H1 (cell line): ENCODE data around the gene MALT1.

Source experiments
- CEBPB ChIP-seq: IDR thresholded peaks from 2 replicates; pipeline ENCODE4 v1.6.1; 2012; ENCODE audit warnings: low read depth, low read length
- CHD7 ChIP-seq: fragments of 300-600 bp; sonication (generic); IDR thresholded peaks from 2 replicates; pipeline ENCODE4 v1.7.1; 2012; ENCODE audit warnings: low read length, moderate library complexity, mild to moderate bottlenecking, inconsistent platforms; ENCODE audit not compliant: insufficient replicate concordance
- CTCF ChIP-seq, 3 experiments: IDR thresholded peaks; 1 replicate in 2 of 3; 2 replicates in 1 of 3; pipeline versions ENCODE4 v1.5.1 to v1.6.1; 2011; ENCODE audit warnings: low read length in 3 of 3, mild to moderate bottlenecking in 3 of 3, inconsistent platforms in 2 of 3, low read depth in 1 of 3, moderate library complexity in 1 of 3; ENCODE audit not compliant: insufficient read depth in 1 of 3; ENCODE audit errors: control extremely low read depth in 1 of 3
- EGR1 ChIP-seq: IDR thresholded peaks from 2 replicates; pipeline ENCODE4 v1.6.1; 2011; ENCODE audit warnings: low read depth, low read length, borderline replicate concordance
- EP300 ChIP-seq, 2 experiments: IDR thresholded peaks; 1 replicate in 1 of 2; 2 replicates in 1 of 2; pipeline ENCODE4 v1.6.1; 2011 to 2012; ENCODE audit warnings: low read depth in 2 of 2, low read length in 2 of 2, mild to moderate bottlenecking in 2 of 2, borderline replicate concordance in 1 of 2, inconsistent platforms in 1 of 2, moderate library complexity in 1 of 2
- POLR2A ChIP-seq, 2 experiments: IDR thresholded peaks; 1 replicate in 1 of 2; 2 replicates in 1 of 2; pipeline ENCODE4 v1.6.1; 2011; ENCODE audit warnings: low read depth in 2 of 2, low read length in 2 of 2, mild to moderate bottlenecking in 2 of 2; ENCODE audit errors: control extremely low read depth in 1 of 2
- RAD21 ChIP-seq, 2 experiments: IDR thresholded peaks in 1 of 2; conservative IDR thresholded peaks in 1 of 2; 2 replicates each; pipeline ENCODE4 v1.6.1; 2011; ENCODE audit warnings: low read depth in 2 of 2, low read length in 2 of 2, improper control_type of control experiment in 1 of 2, inconsistent platforms in 1 of 2, mild to moderate bottlenecking in 1 of 2, moderate library complexity in 1 of 2
- RBBP5 ChIP-seq: IDR thresholded peaks from 2 replicates; pipeline ENCODE4 v1.7.1; 2012; ENCODE audit warnings: low read depth, mild to moderate bottlenecking, inconsistent platforms, low read length, moderate library complexity, borderline replicate concordance
- SP1 ChIP-seq: IDR thresholded peaks from 2 replicates; pipeline ENCODE4 v1.6.1; 2011; ENCODE audit warnings: low read depth, low read length

DNA sequence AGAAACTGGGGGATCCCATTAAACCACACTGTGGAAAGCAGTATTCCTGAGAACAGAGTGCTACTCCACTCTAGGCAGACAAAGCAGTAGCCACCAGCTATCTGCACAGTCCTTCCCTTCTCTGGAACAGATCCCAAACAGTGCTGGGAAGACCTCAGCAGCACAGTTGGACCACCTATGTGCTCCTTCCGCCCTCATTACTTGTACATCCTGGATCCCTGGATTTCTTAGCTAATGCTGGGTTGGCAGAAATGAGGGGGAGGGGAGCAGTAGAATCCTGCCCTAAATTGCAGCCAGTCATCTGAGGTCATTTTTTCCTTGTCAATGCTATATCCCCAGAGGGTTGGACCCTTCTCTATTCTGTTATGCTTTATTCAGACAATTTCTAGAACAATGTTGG is 13.8 kb upstream of the MALT1 start:
- no peak for TF ChIP-seq RAD21 (IDR thresholded peaks at IDR 0.05 in 1 of 2, conservative IDR thresholded peaks at IDR 0.05 in 1 of 2; ENCODE audit: low read depth in 2 of 2, low read length in 2 of 2)
- no peak for TF ChIP-seq CTCF (IDR thresholded peaks at IDR 0.05; ENCODE audit: control extremely low read depth in 1 of 3, insufficient read depth in 1 of 3, low read depth in 1 of 3, low read length in 3 of 3)
- TF ChIP-seq CEBPB = no peak
- no peak for TF ChIP-seq CHD7
- no peak for TF ChIP-seq EGR1
- TF ChIP-seq SP1 = no peak
- no peak for TF ChIP-seq POLR2A (IDR thresholded peaks at IDR 0.05; ENCODE audit: control extremely low read depth in 1 of 2, low read depth in 2 of 2, low read length in 2 of 2)
- TF ChIP-seq RBBP5 = no peak
- no peak for TF ChIP-seq EP300 (IDR thresholded peaks at IDR 0.05; ENCODE audit: borderline replicate concordance in 1 of 2, low read depth in 2 of 2, low read length in 2 of 2)
